ENCODE results near the gene RALB. TPM values are rescaled to one million over a fixed set of nuclear protein-coding genes. Genes with fewer than 3 reads are reported as not detected.

The RALB gene
- total RNA-seq, 1 donor from 2014 or later, result 45.8 TPM

DNA sequence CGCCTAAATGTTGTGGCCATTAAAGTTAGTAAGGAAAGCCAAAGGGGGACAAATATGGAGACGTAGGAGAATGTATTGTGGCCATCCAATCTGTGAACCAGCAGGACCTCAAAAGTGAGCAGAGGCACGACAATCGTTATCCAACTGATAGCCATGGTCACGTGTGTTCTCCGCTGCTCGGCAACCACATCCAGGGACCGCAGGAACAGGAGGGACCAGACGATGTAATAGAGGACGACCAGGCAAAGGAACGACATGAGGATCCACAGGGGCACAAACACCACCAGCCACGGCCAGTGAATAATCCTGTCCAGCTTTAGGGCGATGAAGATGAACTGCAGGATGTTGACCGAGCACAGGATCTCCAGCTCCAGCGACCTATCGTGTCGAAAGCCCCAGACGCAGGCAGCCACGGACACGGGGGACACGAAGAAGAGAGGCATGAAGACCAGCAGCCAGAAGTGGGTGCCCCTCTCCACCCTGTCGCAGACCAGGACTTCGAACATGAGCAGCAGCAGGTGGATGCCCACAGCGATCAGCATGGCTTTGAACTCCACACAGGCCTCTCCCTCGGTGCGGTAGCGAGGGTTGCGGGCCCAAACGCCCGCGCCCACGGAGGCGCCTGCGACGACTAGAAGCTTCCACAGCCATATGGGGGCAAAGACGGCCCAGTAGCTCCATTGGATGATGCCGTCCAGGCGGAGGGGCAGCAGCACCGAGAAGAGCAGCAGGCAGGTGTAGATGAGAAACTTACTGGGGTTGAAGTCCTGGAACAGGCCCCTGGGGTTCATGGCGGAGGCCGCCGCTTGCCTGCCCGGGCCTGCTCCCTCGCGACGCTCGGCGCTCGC, 30.2 kb upstream of the RALB start:
- Histone ChIP-seq H3K4me1 (peaks cover 43% of the 10 kb centered on the region), H3K27me3 (ENCODE audit: low read depth) (no peaks in the 10 kb centered on the region), H3K9me3 (replicated peaks) (peaks cover 8% of the 10 kb centered on the region), H3K4me3 (peak overlapping the region; percentile 77), H3K27ac (replicated peaks) (peak overlapping the region; percentile 90), H3K36me3 (peaks cover 6% of the 10 kb centered on the region)
- no peak for TF ChIP-seq CTCF (IDR thresholded peaks at IDR 0.05; ENCODE audit: borderline replicate concordance)
- peak; percentile 8 for DNase-seq
- intact Hi-C loops (cut with micrococcal nuclease), result no loop called here

DNA sequence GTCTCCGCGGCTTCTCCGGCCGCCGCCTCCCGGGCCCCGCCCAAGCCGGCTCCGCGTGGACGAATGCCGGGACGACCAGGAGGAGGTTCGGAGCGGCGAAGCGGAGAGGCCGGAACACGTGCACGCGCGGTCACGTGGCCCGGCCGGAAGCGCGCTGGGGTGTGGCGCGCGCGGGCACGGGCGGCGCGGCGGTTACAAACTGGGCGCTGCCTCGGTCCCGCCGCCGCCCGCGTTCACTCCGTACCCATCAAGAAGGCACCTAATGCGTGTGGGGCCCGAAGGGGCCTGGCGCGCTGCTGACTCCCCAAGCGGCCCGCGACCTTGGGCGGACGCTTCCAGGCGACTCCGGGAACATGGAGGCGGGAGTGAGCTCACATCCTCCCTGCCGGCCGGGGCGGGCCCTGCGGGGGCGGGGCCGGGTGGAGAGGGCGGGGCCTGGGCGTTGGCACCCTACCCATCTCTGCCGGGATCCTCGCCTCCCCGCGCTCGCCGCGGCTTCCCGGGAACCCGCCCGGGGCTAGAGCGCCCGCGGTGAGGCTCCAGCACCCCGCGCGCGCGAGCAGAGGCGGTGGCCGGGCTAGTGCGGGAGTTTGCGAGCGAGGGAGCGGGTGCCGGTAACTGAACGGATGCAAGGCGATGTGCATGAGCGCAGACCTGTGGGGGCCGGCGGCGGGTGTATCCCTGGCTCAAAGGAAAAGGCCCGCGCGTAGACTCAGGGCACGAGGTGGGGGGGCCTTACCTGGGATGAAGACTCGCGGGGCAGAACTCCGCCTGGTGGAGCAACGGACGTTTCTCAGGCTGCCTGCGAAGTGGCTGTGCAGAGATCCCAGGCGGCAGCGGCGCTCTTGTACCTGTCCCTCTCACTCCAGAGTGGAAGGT, 29.4 kb upstream of the RALB start, which contains the start of gene TMEM185B:
TSS of gene TMEM185B (minus strand) at position 367 of the 879 bp plus-strand sequence. CDS start 424 bp downstream, outside the sequence.
- DNase-seq, result peak; percentile 91
- Histone ChIP-seq H3K36me3 (peaks cover 6% of the 10 kb centered on the region), H3K27ac (replicated peaks) (peak within 1 kb of the TSS; percentile 90), H3K9me3 (replicated peaks) (peaks cover 8% of the 10 kb centered on the region), H3K4me1 (peaks cover 47% of the 10 kb centered on the region), H3K27me3 (ENCODE audit: low read depth) (no peaks in the 10 kb centered on the region), H3K4me3 (peak within 1 kb of the TSS; percentile 77)
- intact Hi-C loops (cut with micrococcal nuclease), result no loop called here
- TF ChIP-seq CTCF (IDR thresholded peaks at IDR 0.05; ENCODE audit: borderline replicate concordance), result peak; percentile 46

DNA sequence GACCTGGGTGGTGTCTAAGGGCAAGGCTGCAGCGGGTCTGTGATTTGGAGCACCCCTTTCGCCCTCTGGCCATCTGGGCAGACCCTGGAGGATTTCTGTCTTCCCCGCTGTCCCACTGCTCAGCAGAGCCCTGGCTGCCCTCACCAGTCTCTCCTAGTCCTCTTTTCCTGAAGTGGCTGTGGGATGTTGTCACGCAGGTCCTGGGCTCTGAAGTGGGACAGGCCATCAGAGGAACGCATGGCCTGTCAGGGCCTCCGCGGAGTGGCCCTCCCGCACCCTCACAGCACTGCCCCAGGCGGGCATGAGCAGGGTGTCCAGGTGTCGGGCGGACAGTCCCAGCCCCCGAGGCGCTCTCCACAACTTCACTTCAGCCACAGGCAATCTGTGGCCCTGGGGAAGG, 28.4 kb upstream of the RALB start:
- Histone ChIP-seq H3K9me3 (replicated peaks) (peaks cover 8% of the 10 kb centered on the region), H3K27me3 (ENCODE audit: low read depth) (no peaks in the 10 kb centered on the region), H3K27ac (replicated peaks) (peak overlapping the region; percentile 90), H3K36me3 (peaks cover 4% of the 10 kb centered on the region), H3K4me1 (peaks cover 47% of the 10 kb centered on the region), H3K4me3 (peak overlapping the region; percentile 77)
- DNase-seq, result no peak
- no peak for TF ChIP-seq CTCF (IDR thresholded peaks at IDR 0.05; ENCODE audit: borderline replicate concordance)
- intact Hi-C loops (cut with micrococcal nuclease), result no loop called here

DNA sequence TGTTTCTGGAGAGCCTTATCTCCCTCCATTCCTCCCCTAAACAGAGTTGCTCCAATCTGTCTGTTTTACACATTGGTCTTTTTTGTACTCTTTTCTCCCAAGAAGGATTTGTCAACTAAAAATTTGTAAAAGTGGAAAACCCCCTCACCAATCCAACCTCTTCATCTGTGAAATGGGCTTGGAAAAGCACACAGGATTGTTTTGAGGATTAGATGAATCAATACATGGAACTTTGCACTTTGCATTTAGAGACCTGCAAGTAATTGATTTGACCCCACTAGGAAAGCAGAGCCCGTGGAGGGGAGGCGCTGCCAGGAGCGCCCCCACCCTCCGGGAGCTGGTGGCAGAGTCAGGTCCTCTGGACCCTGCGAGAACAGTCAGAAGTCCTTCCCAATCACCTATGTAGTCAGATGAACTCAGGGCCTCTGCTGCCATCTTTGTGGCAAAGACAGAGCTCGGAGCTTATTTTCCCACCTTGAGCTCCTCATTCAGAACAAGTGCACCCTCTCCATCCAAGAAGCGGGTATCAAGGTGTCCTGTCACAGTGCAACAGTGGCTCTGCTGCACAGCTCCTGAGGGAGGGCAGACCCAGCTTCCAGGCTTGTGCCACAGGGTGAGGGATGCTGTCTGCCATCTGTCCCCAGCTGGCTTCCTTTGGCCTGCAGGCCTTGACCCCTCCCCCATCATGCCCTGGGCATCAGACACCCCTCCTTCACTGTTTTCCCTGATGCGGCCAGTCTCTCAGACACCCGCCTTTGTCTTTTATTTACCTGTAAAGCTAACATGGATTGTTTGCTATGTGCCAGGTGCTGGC, 27.7 kb upstream of the RALB start:
- Histone ChIP-seq H3K27ac (replicated peaks) (no peak overlapping the region), H3K36me3 (no peaks in the 10 kb centered on the region), H3K4me1 (peaks cover 47% of the 10 kb centered on the region), H3K9me3 (replicated peaks) (peaks cover 8% of the 10 kb centered on the region), H3K27me3 (ENCODE audit: low read depth) (no peaks in the 10 kb centered on the region), H3K4me3 (no peak overlapping the region)
- no peak for TF ChIP-seq CTCF (IDR thresholded peaks at IDR 0.05; ENCODE audit: borderline replicate concordance)
- no peak for DNase-seq
- intact Hi-C loops (cut with micrococcal nuclease), result no loop called here

Data from left ventricle myocardium inferior (tissue), 1 donor.